ENCODE data around the gene CACNA1C. TPM values are rescaled to one million over a fixed set of nuclear protein-coding genes. Genes with fewer than 3 reads are reported as not detected.
A peak's percentile ranks its signal among the peaks of the same experiment; 100 is the strongest.
"Not testable (repeated sequence)": the region's sequence is repeated elsewhere in the genome, so short reads cannot be mapped to it uniquely, and the experiment has no call there.

The CACNA1C gene
- total RNA-seq, 1 experiment from 2014 or later: 1.8 TPM

DNA sequence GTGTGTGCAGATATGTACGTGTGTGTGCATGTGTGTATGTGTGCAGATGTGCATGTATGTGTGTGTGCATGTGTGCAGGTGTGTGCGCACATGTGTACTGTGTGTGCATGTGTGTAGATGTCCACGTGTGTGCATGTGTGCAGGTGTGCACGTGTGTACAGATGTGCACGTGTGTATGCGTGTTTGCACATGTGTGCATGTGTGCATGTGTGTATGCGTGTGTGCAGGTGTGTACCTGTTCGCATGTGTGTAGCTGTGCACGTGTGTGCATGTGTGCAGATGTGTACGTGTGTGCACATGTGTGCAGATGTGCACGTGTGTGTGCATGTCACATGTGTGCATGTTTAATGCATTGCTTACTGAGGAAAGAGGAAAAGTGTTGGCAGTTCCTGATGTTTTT lies 686.3 kb downstream of the CACNA1C start:
- no peak for DNase-seq (ENCODE audit: low read depth)

DNA sequence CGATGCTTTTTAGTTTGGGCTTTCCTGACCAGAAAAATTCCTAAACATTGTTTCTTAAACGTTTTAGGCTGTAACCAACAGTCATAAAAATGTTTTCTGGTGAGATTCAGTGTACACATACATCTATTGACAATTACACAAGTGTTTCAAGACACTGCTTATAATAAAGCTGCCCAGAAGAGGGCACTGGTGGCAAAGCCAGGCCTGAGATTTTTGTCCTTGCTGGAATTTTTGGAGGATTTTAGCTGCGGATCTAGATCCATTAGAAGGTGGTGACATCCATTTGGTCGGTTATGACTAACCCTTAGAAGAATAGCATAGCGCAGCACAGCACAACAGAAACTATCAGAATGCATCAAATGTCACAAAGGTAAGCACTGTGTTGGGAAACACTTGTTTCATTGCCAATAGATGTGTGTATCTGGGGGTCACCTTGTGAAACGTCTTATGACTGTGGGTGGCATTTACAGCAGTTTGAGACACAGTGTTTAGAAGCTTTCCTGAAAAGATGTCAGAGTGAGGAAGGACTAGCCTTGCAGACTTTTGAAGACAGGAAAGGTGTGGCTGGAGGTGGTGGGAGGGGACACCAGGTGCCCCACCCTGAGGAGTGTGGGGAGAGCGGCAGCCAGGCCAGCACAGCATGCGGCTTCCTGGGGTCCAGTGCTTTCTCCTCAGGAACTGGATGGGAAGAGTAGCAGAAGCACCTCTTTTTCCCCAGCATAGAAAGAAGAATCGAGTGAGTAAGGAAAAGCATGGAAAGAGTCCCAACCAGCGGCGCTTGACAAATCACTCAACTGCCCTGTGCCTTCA lies 687.2 kb downstream of the CACNA1C start:
- peak; percentile 10 for DNase-seq (ENCODE audit: low read depth)

DNA sequence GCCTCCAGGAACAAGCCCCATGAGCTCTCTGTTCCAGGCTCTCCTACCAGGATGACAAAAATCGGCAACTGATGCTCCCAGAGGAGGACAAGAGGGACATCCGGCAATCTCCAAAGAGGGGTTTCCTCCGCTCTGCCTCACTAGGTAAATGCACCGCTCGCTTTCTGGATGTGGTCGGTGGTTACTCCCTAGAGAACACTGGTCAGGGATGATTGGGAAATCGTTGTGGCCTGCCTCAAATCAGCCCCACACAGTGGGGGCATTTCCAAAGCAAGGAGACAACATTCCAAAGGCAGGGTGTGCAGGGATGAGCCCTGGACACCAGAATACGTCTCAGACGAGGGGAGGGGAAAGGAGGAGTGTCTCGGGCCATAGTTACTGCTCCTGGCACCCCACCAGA lies 689.2 kb downstream of the CACNA1C start:
- DNase-seq (ENCODE audit: low read depth): not testable (repeated sequence)

DNA sequence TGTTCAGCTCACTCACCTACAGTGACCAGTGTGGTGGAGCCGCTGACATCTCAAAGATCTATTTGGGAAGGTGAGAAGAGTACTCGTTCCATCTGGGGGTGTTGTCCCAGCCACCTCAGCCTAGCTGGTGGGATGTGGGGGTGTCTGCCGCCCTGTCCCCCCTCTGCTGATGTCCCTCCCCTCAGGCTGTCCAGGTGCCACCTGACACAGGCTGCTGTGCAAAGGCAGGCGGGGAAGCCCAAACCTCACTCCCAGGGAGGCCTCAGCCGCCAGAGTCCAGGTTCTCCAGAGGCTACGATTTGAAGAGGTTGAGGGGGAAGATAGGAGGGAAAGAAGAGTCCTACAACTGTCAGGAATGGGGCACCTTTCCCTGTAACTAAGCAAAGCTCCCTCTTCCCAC lies 690.7 kb downstream of the CACNA1C start:
- DNase-seq (ENCODE audit: low read depth): no peak

DNA sequence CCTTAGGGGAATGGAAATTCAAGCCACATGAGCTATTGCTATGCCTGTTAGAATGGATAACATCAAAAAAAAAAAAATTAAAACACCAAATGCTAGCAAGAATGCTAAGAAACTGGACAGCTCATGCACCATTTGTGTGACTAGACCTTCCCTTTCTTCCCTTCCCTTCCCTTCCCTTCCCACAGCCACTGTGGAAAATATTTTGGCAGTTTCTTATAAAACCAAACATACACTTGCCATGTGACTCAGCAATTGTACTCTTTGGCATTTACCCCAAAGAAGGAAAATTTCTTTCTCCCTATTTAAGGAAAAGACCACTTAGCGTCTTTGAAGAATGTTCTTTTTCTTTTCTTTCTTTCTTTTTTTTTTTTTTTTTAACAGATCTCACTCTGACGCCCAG lies 692.9 kb downstream of the CACNA1C start:
- no peak for DNase-seq (ENCODE audit: low read depth)

Other genes with a start within 250 kb of the CACNA1C start
- 0.36 TPM in 1 of 2 replicates, not detected in the other for gene LRTM2, start 232.4 kb upstream of the CACNA1C start, total RNA-seq (2014; rRNA removed; shearing (Covaris generic))
- 0.74 TPM in 1 of 2 replicates, not detected in the other for gene CACNA2D4, start 134.3 kb upstream of the CACNA1C start, total RNA-seq (2014; rRNA removed; shearing (Covaris generic))
- 7.6 and 8.3 TPM in 2 replicates for gene DCP1B, start 48.5 kb upstream of the CACNA1C start, total RNA-seq (2014; rRNA removed; shearing (Covaris generic))